K562 (cell line): Measurements from ENCODE around the gene INKA2. TPM values are rescaled to one million over a fixed set of nuclear protein-coding genes. Genes with fewer than 3 reads are reported as not detected.
A peak's percentile ranks its signal among the peaks of the same experiment; 100 is the strongest.

Experiments used
- AFF1 ChIP-seq, 2 experiments: fragments of 450-650 bp; IDR thresholded peaks; 2 replicates each; pipeline ENCODE4 v1.6.1; 2018; ENCODE audit warnings: mild to moderate bottlenecking in 2 of 2, low read depth in 1 of 2; ENCODE audit not compliant: partially characterized antibody in 2 of 2
- KDM2B ChIP-seq: fragments of 250-450 bp; sonication (Bioruptor Pico); IDR thresholded peaks from 2 replicates; pipeline ENCODE4 v1.8.0; 2021; ENCODE audit warnings: mild to moderate bottlenecking, moderate library complexity
- MECOM ChIP-seq: fragments of 250-450 bp; sonication (Bioruptor Pico); IDR thresholded peaks from 2 replicates; pipeline ENCODE4 v1.8.0; 2022; ENCODE audit warnings: inconsistent platforms
- MTA3 ChIP-seq: fragments of 450-650 bp; formaldehyde crosslinking; IDR thresholded peaks from 2 replicates; pipeline ENCODE4 v1.6.1; 2017; ENCODE audit warnings: mild to moderate bottlenecking, borderline replicate concordance
- NCOA1 ChIP-seq: fragments of 450-650 bp; IDR thresholded peaks from 2 replicates; pipeline ENCODE4 v1.6.1; 2016; ENCODE audit warnings: low read depth
- SMAD4 ChIP-seq: fragments of 250-450 bp; sonication (Bioruptor Pico); conservative IDR thresholded peaks from 2 replicates; pipeline ENCODE4 v1.8.0; 2021; ENCODE audit warnings: inconsistent platforms, mild to moderate bottlenecking, moderate library complexity
- ZNF143 ChIP-seq: sonication (generic); formaldehyde crosslinking; IDR thresholded peaks from 2 replicates; pipeline ENCODE4 v1.9.0; 2022; ENCODE audit warnings: mild to moderate bottlenecking, missing genetic modification reagents
- ZNF696 ChIP-seq: fragments of 250-450 bp; sonication (Bioruptor Pico); conservative IDR thresholded peaks from 2 replicates; pipeline ENCODE4 v1.4.0; 2020; ENCODE audit warnings: mild to moderate bottlenecking, moderate library complexity
- polyA plus RNA-seq, 8 experiments: library from polyadenylated mRNA; depleted of rRNA in 4 of 8; stranded (reverse) in 5 of 8; unstranded in 3 of 8; fragments of >200 nt; fragmentation: Nextera tagmentation in 2 of 8; fragmentation: Illumina TruSeq in 1 of 8; extraction: Ambion mirVana in 2 of 8; extraction: Trizol in 1 of 8; gene quantifications; 2 replicates each; pipeline versions ENCODE4 v1.2.1 to v1.2.3, GENCODE V29; 2011 to 2014; ENCODE audit warnings: inconsistent platforms in 1 of 8, missing spikeins in 1 of 8
- total RNA-seq, 7 experiments: library from RNA; depleted of rRNA in 6 of 7; stranded (reverse); fragments of >200 nt in 6 of 7; fragmentation: Illumina TruSeq in 2 of 7; extraction: Trizol in 2 of 7; gene quantifications; 2 replicates each; pipeline versions ENCODE4 v1.2.1 to v1.2.3, GENCODE V29; 2011 to 2021; ENCODE audit warnings: low replicate concordance in 1 of 7
- TF ChIP-seq, protein P1 (sequence below): fragments of 250-450 bp; sonication (Bioruptor Pico); IDR thresholded peaks from 2 replicates; pipeline ENCODE4 v1.9.0; 2021; ENCODE audit warnings: mild to moderate bottlenecking
- TF ChIP-seq, protein P2 (sequence below): sonication (generic); formaldehyde crosslinking; IDR thresholded peaks from 2 replicates; pipeline ENCODE4 v1.8.0; 2022; ENCODE audit warnings: mild to moderate bottlenecking, missing genetic modification reagents
- TF ChIP-seq, protein P3 (sequence below), 2 experiments: fragments of 450-650 bp in 1 of 2; sonication (generic) in 1 of 2; formaldehyde crosslinking in 1 of 2; IDR thresholded peaks; 2 replicates each; pipeline versions ENCODE4 v1.7.1 to v1.9.0; 2016 to 2022; ENCODE audit warnings: inconsistent platforms in 1 of 2, mild to moderate bottlenecking in 1 of 2, missing genetic modification reagents in 1 of 2

Gene INKA2
- total and polyA plus RNA-seq, 9 of the 15 experiments (the other 6 are each of a cell fraction or from before 2014, with no cell fraction given) = 0.04 to 1.4 (median 0.26) TPM; not detected in 1

DNA sequence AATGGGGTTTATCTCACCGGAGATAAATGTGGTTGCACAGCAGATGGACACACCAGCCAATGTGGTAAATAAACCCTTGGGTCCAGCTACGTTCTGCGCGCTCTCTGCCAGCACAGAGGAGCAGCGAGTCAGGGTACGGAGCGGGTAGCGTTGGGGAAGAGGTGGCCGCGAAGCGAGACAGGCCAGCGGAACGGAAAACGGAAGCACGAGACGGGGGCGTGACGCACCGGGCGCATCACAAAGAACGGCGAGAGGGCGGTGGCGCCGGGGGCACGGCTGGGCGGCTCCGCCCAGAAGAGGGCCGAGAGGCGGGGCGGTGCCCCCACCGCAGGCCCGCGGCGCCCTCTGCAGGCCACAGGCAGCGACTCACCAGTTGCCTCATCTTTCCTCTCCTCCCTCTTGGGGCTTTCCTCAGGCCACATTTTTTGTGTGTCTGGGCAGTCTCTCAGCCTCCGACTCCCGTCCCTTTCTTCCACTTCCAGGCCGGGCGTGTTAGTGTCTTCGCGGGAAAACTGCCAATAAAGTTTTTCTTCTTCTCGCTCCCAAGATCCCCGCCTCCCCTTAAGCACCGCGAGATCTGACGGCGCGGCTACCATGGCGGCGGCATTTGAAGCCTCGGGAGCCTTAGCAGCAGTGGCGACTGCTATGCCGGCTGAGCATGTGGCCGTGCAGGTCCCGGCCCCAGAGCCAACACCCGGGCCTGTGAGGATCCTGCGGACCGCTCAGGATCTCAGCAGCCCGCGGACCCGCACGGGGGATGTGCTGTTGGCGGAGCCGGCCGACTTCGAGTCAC, 16.3 kb upstream of the INKA2 start, which contains the start of gene DDX20 (continued):
- TF ChIP-seq, protein P1, sequence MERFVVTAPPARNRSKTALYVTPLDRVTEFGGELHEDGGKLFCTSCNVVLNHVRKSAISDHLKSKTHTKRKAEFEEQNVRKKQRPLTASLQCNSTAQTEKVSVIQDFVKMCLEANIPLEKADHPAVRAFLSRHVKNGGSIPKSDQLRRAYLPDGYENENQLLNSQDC = no peak
- TF ChIP-seq ZNF696 (CRISPR knock-in tag) (no peak), SMAD4 (CRISPR knock-in tag) (peak; percentile 91), AFF1 (IDR thresholded peaks at IDR 0.05; ENCODE audit: low read depth in 1 of 2, partially characterized antibody in 2 of 2) (peak; percentile 70 to 74), KDM2B (peak; percentile 17; the same call in 1 of the 2 replicates), ZNF143 (CRISPR knock-in tag) (peak; percentile 63), MECOM (CRISPR knock-in tag) (no peak), MTA3 (peak; percentile 94), NCOA1 (peak; percentile 14; the same call in 1 of the 2 replicates)
- TF ChIP-seq, protein P2, sequence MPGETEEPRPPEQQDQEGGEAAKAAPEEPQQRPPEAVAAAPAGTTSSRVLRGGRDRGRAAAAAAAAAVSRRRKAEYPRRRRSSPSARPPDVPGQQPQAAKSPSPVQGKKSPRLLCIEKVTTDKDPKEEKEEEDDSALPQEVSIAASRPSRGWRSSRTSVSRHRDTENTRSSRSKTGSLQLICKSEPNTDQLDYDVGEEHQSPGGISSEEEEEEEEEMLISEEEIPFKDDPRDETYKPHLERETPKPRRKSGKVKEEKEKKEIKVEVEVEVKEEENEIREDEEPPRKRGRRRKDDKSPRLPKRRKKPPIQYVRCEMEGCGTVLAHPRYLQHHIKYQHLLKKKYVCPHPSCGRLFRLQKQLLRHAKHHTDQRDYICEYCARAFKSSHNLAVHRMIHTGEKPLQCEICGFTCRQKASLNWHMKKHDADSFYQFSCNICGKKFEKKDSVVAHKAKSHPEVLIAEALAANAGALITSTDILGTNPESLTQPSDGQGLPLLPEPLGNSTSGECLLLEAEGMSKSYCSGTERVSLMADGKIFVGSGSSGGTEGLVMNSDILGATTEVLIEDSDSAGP (CRISPR knock-in tag) = no peak
- TF ChIP-seq, protein P3, sequence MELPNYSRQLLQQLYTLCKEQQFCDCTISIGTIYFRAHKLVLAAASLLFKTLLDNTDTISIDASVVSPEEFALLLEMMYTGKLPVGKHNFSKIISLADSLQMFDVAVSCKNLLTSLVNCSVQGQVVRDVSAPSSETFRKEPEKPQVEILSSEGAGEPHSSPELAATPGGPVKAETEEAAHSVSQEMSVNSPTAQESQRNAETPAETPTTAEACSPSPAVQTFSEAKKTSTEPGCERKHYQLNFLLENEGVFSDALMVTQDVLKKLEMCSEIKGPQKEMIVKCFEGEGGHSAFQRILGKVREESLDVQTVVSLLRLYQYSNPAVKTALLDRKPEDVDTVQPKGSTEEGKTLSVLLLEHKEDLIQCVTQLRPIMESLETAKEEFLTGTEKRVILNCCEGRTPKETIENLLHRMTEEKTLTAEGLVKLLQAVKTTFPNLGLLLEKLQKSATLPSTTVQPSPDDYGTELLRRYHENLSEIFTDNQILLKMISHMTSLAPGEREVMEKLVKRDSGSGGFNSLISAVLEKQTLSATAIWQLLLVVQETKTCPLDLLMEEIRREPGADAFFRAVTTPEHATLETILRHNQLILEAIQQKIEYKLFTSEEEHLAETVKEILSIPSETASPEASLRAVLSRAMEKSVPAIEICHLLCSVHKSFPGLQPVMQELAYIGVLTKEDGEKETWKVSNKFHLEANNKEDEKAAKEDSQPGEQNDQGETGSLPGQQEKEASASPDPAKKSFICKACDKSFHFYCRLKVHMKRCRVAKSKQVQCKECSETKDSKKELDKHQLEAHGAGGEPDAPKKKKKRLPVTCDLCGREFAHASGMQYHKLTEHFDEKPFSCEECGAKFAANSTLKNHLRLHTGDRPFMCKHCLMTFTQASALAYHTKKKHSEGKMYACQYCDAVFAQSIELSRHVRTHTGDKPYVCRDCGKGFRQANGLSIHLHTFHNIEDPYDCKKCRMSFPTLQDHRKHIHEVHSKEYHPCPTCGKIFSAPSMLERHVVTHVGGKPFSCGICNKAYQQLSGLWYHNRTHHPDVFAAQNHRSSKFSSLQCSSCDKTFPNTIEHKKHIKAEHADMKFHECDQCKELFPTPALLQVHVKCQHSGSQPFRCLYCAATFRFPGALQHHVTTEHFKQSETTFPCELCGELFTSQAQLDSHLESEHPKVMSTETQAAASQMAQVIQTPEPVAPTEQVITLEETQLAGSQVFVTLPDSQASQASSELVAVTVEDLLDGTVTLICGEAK (IDR thresholded peaks at IDR 0.05) = peak; percentile 100
- TF ChIP-seq, protein P3 (CRISPR knock-in tag; IDR thresholded peaks at IDR 0.05) = peak; percentile 100
